Cardiac fibroblast (primary cell): ENCODE results near the gene TMCC3.

Experiments
- DNase-seq, 2 donors: peaks; one replicate each; pipeline versions ENCODE4 v3.0.0 to v3.0.0-alpha.2; 2010; ENCODE audit warnings: low read depth in 2 of 2
- H3K4me3 ChIP-seq, 2 donors: replicated peaks in 1 of 2; 1 replicate in 1 of 2; 2 replicates in 1 of 2; pipeline ENCODE4 v1.5.1; 2011; ENCODE audit warnings: low read depth in 2 of 2, low read length in 2 of 2, mild to moderate bottlenecking in 2 of 2, moderate library complexity in 1 of 2
- TF ChIP-seq, protein P1 (sequence below): IDR thresholded peaks from one replicate; pipeline ENCODE4 v1.5.1; 2011; ENCODE audit warnings: low read depth, mild to moderate bottlenecking, low read length, inconsistent platforms

Gene TMCC3

GRCh38 chr12:94690198-94690771, 39.9 kb upstream of the TMCC3 start:
- peak; percentile 54 to 78 for DNase-seq
- peak overlapping the region in 1 of 2 donors; percentile 3 for H3K4me3 ChIP-seq
- TF ChIP-seq, protein P1, sequence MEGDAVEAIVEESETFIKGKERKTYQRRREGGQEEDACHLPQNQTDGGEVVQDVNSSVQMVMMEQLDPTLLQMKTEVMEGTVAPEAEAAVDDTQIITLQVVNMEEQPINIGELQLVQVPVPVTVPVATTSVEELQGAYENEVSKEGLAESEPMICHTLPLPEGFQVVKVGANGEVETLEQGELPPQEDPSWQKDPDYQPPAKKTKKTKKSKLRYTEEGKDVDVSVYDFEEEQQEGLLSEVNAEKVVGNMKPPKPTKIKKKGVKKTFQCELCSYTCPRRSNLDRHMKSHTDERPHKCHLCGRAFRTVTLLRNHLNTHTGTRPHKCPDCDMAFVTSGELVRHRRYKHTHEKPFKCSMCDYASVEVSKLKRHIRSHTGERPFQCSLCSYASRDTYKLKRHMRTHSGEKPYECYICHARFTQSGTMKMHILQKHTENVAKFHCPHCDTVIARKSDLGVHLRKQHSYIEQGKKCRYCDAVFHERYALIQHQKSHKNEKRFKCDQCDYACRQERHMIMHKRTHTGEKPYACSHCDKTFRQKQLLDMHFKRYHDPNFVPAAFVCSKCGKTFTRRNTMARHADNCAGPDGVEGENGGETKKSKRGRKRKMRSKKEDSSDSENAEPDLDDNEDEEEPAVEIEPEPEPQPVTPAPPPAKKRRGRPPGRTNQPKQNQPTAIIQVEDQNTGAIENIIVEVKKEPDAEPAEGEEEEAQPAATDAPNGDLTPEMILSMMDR, result no peak

GRCh38 chr12:94689646-94690036, 39.3 kb upstream of the TMCC3 start:
- TF ChIP-seq, protein P1, result no peak
- DNase-seq, result peak in 1 of 2 donors; percentile 20
- peak overlapping the region in 1 of 2 donors; percentile 3 for H3K4me3 ChIP-seq

GRCh38 chr12:94689002-94689645, 38.8 kb upstream of the TMCC3 start:
- TF ChIP-seq, protein P1, result no peak
- peak; percentile 74 to 77 for DNase-seq
- H3K4me3 ChIP-seq, result peak overlapping the region in 1 of 2 donors; percentile 3

- TF ChIP-seq, protein P1, result no peak
- no peak overlapping the region for H3K4me3 ChIP-seq
These were observed 37.5 kb upstream of the TMCC3 start for GRCh38 chr12:94687891-94688290.

GRCh38 chr12:94686834-94687628, 36.7 kb upstream of the TMCC3 start:
- DNase-seq, result no peak
- H3K4me3 ChIP-seq, result no peak overlapping the region
- TF ChIP-seq, protein P1, result no peak

More at GRCh38 chr12:94687891-94688290, 37.5 kb upstream of the TMCC3 start:
- no peak for DNase-seq

DNA sequence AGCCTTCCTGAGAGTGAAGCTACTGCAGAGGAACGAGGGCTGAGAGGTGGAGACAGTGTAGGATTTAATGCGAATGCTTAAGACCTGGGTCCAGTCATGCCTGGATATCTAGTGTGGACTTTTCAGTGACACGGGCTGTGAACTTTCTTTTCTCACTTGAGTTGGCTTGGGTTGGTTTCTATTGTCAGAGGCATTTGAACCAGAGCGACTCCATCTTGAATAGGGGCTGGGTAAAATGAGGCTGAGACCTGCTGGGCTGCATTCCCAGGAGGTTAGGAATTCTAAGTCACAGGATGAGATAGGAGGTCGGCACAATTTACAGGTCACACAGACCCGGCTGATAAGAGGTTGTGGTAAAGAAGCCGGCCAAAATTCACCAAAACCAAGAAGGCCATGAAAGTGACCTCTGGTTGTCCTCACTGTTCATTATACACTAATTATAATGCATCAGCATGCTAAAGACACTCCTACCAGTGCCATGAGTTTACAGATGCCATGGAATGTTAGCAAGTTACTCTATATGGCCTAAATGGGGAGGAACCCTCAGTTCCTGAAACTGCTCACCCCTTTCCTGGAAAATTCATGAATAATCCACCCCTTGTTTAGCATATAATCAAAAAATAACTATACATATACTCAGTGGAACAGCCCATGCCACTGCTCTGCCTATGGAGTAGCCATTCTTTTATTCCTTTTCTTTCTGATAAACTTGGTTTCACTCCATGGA, 34.2 kb upstream of the TMCC3 start:
- H3K4me3 ChIP-seq, result no peak overlapping the region
- TF ChIP-seq, protein P1, result no peak
- no peak for DNase-seq
